GM21737 (cell line): Measurements from ENCODE around the gene PLD2.

Experiments used
- ATAC-seq: cut with Tn5 transposase; IDR thresholded peaks from one replicate; pipeline ENCODE4 v1.9.1; 2021; ENCODE audit warnings: mild to moderate bottlenecking, moderate library complexity; ENCODE audit not compliant: unreplicated experiment

The PLD2 gene

DNA sequence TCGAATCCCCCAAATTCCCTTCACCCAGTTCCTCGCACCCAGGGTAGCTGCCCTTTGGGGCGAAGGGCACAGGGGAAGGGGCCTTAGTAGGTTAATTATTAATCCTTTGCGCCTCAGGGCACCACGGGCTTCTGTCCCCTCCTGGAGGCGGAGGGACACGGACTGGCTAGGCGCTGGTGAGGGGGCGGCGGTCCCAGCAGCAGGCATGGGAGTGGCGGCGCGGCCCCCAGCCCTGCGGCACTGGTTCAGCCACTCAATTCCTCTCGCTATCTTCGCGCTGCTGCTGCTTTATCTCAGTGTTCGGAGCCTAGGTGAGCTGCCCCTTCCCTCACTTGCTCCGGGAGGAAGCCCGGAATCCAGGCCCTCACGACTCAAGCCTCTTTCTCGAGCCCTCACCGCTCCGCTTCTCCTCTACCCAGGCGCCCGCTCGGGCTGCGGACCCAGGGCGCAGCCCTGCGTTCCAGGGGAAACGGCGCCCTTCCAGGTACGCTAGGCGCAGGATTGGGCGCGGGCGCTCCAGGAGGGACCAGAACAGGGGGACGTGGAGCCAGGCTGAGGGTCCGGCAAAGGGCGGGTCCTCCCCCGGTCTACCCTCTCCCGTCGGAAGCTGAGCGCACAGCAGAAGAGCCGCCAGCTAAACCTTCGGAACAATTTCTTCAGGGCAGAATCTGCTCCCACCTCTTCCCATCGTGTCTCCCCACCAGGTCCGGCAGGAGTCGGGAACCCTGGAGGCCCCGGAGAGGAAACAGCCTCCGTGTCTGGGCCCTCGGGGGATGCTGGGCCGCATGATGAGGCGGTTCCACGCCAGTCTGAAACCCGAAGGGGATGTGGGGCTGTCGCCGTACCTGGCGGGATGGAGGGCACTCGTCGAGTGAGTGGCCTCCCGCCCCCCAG is 17.9 kb upstream of the PLD2 start, which contains the start of gene GLTPD2:
Gene GLTPD2 (plus strand): TSS at position 158 of the 894 bp plus-strand sequence. CDS start 48 bp downstream, at position 206.
- no peak for ATAC-seq

DNA sequence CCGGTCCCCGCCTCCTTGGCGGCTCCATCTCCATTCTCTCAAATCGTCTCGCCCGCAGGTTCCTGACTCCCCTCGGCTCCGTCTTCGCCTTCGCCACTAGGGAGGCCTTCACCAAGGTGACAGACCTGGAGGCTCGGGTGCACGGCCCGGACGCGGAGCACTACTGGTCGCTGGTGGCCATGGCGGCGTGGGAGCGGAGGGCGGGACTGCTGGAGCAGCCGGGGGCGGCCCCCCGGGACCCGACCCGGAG is 17.3 kb upstream of the PLD2 start:
- no peak for ATAC-seq

DNA sequence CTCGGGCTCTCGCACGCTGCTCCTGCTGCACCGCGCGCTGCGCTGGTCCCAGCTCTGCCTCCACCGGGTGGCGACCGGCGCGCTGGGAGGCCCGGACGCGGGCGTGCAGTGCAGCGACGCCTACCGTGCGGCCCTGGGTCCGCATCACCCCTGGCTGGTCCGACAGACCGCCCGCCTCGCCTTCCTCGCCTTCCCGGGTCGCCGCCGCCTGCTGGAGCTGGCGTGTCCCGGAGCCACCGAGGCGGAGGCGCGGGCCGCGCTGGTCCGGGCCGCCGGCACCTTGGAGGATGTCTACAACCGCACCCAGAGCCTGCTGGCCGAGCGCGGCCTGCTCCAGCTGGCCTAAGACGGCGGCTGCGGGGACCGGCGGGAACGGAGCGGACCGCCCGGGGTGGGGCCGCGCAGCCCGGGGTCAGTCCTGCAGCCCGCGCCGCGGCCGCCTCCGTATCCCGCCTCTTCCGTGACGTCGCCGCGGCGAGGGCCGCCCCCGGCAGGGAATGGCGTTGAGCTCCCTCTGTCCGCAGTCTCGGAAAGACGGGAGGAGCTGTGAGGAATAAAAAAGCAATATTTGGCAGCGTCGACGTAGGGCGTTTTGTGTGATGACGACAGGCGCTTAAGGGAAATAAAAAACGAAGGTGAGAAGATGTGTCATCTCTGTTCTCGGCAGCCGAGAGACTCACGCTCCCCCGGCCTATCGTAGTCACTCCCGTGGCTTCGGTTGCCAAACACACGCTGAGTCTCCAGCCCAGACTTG is 16.8 kb upstream of the PLD2 start:
- peak; percentile 86 for ATAC-seq

DNA sequence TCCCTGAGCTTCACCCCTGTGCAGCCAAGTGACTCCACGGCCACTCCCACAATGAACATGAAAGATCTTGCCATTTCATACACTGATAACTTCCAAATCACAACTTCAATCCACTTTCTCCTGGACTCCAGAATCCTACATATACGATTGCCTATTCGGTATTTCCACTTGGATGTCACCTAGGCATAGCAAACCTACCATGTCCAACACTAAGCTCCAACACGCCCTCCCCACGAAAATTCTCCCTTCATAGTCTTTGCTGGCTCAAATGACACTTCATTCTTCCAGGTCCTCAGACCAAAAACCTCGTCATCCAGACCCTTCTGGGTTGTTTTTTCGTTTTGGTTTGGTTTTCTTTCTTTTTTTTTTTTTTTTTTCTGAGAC is 16.3 kb upstream of the PLD2 start:
- no peak for ATAC-seq

DNA sequence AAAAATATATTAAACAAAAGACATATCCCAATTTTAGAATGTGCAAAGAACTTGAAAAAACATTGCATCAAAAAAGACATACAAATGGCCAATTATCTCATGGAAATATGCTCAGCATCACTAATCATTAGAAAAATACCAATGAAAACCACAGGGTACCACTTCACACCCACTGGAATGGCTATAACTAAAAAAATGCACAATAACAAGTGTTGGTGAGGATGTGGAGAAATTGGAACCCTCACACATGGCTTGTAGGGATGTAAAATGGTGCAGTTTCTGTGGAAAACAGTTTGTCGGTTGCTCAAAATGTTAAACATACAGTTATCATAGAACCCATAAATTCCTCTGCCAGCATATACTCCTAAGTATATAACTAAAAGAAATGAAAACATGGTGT is 11.8 kb upstream of the PLD2 start:
- no peak for ATAC-seq

DNA sequence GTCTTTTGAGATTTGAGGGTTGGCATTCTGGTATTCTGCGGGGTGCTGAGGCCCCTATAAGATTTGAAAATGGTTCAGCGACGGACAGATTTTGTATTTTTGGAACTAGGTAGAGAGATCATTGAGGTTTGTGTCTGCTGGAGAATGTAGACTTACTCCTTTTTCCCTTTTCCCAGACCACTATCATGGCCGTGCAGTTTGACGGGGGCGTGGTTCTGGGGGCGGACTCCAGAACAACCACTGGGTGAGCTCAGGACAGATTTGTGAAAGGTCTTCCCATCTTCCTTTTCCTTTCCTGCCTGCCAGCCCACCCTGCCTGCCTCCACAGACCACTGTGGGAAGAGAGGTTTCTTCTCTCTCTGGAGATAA is 10.4 kb upstream of the PLD2 start:
- no peak for ATAC-seq

DNA sequence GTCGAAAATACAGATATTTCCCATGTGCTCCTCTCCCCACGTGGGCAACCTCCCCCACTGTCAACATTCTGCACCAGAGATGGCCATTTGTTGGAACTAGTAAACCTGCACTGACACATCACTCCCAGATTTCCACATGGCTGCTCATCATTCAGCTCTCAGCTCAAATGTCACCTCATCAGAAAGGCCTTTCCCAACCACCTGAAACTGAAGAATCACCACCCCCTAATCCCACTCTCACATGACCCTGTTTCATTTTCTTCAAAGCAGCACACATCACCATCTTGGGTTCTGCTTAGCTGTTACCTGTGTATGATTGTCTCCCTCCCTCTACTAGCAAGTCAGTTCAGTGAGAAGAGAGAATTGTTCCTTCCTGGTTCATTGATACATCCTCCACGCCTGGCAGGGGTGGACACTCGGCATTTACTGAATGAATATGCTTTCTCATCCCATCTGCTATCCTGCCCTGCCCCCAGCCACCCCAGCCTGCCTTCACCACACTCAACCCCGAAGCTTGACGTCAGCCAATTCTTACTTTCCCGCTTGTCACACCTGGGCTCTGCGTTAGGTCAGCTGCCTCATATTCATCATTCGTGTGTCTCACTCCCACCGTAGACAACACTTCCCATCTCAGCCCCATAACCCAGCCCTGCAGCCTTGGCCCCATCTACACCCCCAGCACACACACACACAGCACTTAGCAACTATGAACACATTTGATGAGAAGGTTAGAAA is 6.3 kb upstream of the PLD2 start:
- ATAC-seq, result no peak

DNA sequence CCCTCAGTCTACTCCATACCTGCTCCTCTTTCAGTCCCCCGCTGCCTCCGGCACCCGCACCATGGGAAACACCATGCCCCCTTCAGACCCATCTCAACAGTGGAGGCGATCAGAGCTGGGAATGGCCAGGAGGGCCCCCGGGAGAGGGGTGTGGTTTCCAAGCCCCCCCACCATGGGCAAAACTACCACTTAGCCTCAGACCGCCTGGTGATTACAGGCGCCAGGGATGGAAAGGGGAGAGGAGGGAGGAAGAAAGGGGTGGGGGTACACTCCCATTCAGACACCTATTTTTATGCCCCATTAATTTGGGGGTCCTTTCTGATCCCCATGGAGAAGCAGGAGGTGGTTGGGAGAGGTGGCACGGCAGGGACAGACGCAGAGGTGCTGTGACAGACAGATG is 4.7 kb upstream of the PLD2 start, which contains the start of gene C17orf114:
Gene C17orf114 (minus strand): TSS at position 101 of the 400 bp plus-strand sequence.
- ATAC-seq, result no peak

DNA sequence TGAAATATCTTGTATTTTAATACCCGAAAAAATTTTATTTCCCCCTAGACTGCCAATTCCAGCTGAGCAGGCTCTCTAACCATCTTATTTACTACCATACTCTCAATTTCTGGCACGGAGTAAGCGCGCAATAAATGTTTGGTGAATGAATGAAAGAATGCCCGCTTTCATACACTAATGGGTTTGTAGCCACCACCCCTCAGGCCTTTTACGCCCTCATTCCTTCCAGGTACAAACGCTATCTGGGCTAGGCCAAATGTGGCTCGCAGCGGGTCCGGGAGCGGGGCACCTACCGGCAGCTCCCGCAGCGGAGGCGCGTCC is 536 bp upstream of the PLD2 start:
- ATAC-seq, result no peak

DNA sequence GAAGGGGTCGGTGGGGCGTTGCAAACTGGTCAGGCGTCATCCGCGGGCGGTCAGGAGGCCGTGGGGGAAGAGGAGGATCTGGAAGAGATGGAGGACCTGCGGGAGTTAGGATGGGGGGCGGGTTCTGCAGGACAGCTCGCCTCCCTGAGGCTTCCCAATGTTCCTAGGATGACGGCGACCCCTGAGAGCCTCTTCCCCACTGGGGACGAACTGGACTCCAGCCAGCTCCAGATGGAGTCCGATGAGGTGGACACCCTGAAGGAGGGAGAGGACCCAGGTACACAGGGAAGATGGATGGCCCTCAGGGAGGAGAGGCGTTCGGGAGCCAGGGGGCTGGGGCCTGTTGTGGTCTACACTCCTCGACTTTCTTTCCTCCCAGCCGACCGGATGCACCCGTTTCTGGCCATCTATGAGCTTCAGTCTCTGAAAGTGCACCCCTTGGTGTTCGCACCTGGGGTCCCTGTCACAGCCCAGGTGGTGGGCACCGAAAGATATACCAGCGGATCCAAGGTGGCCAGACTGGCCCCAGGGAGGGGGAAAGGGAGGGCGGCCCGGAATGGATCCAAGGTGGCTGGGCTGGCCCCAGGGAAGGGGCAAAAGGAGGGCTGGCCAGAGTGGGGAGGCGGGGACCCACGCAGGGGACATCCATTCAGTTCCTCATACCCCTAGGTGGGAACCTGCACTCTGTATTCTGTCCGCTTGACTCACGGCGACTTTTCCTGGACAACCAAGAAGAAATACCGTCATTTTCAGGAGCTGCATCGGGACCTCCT is 839 bp downstream of the PLD2 start:
- ATAC-seq, result no peak

DNA sequence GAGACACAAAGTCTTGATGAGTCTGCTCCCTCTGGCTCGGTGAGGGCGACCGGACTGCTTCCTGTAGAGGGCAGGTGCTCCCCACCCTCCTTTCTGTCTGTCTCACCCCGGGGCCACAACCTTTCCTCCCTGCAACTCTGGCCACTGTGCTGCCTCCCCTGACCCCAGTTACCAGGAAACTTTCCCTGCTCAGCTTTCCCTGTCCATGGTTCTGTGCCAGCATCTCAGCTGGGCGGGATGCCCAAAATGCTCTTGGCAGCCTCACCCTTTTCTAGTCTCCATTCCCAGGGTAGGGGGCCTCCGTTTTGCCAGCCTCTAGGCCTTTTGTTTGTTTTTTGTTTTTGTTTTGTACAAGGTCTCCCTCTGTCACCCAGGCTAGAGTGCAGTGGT is 1.4 kb downstream of the PLD2 start:
- ATAC-seq, result no peak

DNA sequence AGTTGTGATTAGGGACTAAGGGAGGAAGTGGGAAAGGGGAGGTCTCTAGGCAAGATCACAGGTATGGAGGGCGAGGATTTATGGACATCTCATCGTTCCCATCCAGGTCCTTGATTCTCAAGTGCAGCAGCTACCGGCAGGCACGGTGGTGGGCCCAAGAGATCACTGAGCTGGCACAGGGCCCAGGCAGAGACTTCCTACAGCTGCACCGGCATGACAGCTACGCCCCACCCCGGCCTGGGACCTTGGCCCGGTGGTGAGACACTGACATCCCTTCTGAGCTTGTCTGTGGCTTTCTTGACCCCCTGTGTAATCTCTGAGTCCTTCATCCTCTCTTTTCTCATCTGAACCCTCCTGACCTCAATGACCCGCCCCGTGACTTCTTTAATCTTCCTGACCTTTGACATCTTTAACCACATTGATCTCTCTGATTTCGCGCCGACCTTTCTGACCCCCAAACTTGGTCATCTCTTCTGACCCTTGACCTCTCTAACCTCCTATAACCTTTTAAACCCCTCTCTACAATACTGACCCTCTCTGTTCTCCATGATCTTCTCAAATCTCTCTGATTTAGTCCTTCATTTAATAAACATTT is 3.8 kb downstream of the PLD2 start:
- ATAC-seq, result no peak

DNA sequence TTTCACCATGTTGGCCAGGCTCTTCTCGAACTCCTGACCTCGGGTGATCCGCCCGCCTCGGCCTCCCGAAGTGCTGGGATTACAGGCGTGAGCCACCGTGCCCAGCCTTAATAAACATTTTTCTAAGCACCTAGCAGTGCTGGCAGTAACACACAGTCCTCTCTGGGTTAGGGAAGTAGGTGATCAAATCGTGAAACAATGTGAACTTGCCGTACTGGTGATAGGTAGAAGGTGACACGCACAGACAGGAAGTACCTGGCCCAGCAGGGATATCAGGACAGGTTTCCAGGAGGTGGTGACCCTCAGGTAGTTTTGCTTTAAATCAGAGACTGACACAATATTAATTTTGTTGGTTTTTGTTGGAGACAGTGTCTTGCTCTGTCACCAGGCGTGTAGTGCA is 4.5 kb downstream of the PLD2 start:
- ATAC-seq, result no peak

DNA sequence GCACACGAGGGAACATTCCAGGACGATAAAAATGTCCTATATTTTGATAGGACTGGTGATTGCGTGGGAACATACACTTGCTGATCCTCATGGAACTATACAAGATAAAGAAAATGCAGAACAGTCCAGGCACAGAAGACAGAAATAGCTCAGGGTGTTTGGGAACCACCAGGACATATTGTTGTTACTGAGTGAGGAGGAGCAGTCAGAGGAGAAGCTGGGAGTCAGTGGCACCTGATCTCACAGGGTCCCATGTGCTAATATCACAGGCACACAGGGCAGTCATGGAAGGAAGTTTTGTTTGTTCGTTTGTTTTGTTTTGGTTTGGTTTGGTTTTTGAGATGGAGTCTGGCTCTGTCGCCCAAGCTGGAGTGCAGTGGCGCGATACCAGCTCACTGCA is 5.7 kb downstream of the PLD2 start:
- ATAC-seq, result no peak

DNA sequence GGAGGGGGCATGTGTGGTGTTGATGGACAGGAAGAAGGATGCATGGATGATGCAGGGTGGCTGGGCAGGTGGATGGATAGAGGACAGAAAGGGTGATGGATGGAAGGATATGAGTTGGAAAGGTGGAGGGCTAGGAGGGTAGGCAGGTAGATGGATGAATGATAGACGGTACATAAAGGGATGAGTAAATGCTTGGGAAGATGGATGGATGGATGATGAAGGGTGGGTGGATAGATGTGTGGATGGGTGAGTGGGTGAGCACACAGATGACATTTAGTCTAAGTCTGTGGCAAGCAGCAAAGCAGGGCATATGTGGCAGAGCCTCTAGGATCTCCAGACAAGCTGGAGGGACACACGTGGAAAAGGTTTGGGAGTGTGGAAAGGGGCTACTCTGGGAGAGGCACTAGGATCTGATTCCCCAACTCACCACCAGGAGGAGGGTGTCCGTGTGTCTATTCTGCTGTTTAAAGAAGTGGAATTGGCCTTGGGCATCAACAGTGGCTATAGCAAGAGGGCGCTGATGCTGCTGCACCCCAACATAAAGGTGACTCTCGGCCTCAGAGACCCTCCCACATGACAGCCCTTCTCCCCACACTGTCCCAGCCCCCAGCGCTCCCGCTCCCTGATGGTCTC is 8.2 kb downstream of the PLD2 start:
- ATAC-seq, result no peak

DNA sequence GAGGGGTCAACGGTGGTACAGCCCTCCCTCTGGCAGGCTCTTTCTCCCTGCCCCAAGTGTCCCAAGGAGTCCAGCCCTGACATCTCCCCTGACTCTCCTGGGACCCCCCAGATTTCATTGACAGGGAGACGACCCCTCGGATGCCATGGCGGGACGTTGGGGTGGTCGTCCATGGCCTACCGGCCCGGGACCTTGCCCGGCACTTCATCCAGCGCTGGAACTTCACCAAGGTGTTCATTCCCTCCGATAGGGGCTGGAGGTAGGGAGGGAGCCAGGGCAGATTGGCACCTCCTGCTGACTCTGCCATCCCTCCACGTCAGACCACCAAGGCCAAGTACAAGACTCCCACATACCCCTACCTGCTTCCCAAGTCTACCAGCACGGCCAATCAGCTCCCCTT is 9.9 kb downstream of the PLD2 start:
- ATAC-seq, result no peak

DNA sequence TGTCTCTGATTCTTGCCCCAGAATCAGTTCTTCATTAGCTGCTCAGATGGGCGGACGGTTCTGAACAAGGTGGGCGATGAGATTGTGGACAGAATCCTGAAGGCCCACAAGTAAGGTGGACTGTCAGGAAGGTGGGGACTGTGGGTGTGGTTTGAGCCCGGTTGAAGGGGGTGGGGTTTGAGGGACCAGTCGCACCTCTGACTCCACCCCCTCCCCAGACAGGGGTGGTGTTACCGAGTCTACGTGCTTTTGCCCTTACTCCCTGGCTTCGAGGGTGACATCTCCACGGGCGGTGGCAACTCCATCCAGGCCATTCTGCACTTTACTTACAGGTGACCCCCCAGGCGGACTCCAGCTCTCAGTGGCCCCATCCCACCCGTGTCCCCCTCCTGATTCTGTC is 11.3 kb downstream of the PLD2 start:
- no peak for ATAC-seq

DNA sequence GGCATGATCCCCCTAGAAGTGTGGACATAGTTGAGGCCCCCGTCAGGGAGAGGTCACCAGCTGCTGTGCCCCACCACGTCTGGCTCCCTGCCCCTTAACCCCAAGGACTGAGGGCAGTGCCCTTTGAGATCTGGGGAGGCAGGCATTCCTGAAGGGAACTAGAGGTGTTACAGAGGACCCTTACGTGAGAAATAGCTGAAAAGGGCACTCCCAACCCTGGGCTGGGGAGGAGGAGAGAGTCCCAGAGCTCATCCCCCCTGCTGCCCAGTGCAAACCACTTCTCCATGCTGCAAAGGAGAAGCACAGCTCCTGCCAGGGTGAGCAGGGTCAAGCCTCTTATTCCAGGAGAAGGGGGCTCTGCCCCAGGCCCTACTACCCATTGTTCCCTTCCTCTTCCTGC is 15.9 kb downstream of the PLD2 start:
- no peak for ATAC-seq

DNA sequence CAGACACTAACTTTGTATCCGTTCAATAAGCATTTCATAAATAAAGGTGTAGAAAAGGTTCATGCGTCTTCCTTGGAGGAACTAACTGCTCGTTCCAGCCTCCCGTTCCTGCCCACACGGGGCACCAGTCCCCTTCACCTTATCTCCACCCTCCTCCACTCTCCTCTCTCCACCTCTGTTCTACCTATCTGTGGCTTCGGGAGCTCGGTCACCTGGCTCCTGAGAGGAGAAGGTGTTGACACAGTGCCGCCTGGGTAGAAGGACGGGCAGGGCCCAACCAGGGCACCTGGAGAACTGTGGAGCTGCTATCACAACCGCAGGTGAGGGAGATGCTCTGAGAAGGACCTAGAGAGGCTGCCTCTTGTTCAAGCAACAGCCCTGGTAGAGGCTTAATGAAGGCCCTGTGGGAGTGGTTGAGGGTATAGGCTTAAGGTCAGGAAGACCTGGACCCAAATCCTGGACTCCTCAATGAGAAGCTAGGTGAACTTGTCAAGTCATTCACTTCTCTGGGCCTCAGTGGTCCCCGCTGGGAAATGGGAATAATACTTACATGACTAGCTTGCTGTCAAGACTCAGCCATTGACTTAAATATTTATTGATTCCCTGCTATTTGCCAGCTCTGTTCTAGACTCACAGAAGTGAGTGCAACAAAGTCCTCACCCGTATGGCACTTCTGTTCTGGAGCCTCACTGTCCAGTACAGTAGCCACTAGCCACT is 16.6 kb downstream of the PLD2 start:
- no peak for ATAC-seq

DNA sequence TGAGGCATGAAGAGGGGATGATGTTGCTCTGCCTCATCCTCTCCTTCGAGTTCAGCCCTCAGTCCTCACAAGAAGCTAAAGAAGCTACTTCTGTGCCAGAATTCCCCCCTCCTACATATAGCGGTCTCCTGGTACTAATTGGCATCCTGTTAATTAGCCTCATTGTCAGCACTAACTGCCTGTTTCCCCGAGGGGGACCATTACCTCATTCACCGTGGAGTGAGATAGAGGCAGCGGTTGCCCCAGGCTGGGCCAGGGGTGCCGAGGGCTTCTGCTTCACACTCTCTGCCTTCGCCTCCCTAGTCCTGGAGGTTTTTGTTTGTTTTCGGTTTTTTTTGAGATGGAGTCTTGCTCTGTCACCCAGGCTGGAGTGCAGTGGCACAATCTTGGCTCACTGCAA is 20.4 kb downstream of the PLD2 start:
- no peak for ATAC-seq
